Glutamatergic neuron (in vitro differentiated cells): ENCODE results near the gene PIK3CD. TPM values are rescaled to one million over a fixed set of nuclear protein-coding genes. Genes with fewer than 3 reads are reported as not detected.

Experiments used
- DNase-seq: peaks from one replicate; pipeline ENCODE4 v3.0.0; 2022
- H3K27ac Mint-ChIP-seq: one replicate; pipeline ENCODE4 v1.8.0; 2020; ENCODE audit warnings: mild to moderate bottlenecking, mixed read lengths, inconsistent platforms; ENCODE audit not compliant: unreplicated experiment
- H3K27me3 Mint-ChIP-seq: one replicate; pipeline ENCODE4 v1.8.0; 2020; ENCODE audit warnings: mild to moderate bottlenecking, moderate library complexity, mixed read lengths, inconsistent platforms; ENCODE audit not compliant: unreplicated experiment
- H3K36me3 Mint-ChIP-seq: one replicate; pipeline ENCODE4 v1.8.0; 2020; ENCODE audit warnings: mild to moderate bottlenecking, mixed read lengths, inconsistent platforms; ENCODE audit not compliant: unreplicated experiment
- H3K4me1 Mint-ChIP-seq: one replicate; pipeline ENCODE4 v1.8.0; 2020; ENCODE audit warnings: mild to moderate bottlenecking, low read depth, mixed read lengths, inconsistent platforms; ENCODE audit not compliant: unreplicated experiment
- H3K4me3 Mint-ChIP-seq: one replicate; pipeline ENCODE4 v1.8.0; 2020; ENCODE audit warnings: mild to moderate bottlenecking, mixed read lengths, inconsistent platforms; ENCODE audit not compliant: unreplicated experiment
- H3K9me3 Mint-ChIP-seq: one replicate; pipeline ENCODE4 v1.8.0; 2020; ENCODE audit warnings: mild to moderate bottlenecking, moderate library complexity, mixed read lengths, inconsistent platforms; ENCODE audit not compliant: unreplicated experiment
- total RNA-seq: library from RNA; stranded (reverse); fragmentation: NEBNext Ultra II Directional; extraction: Animal tissue kit (Norgen Biotek cat#: 25700); gene quantifications from one replicate; pipeline ENCODE4 v1.2.1, GENCODE V29; 2021; ENCODE audit not compliant: unreplicated experiment
- TF ChIP-seq, protein P1 (sequence below): fragments of 200-600 bp; sonication (generic); IDR thresholded peaks from one replicate; pipeline ENCODE4 v1.5.0; 2021; ENCODE audit not compliant: partially characterized antibody, unreplicated experiment

PIK3CD gene
- total RNA-seq, 1 donor from 2014 or later = 39.4 TPM

DNA sequence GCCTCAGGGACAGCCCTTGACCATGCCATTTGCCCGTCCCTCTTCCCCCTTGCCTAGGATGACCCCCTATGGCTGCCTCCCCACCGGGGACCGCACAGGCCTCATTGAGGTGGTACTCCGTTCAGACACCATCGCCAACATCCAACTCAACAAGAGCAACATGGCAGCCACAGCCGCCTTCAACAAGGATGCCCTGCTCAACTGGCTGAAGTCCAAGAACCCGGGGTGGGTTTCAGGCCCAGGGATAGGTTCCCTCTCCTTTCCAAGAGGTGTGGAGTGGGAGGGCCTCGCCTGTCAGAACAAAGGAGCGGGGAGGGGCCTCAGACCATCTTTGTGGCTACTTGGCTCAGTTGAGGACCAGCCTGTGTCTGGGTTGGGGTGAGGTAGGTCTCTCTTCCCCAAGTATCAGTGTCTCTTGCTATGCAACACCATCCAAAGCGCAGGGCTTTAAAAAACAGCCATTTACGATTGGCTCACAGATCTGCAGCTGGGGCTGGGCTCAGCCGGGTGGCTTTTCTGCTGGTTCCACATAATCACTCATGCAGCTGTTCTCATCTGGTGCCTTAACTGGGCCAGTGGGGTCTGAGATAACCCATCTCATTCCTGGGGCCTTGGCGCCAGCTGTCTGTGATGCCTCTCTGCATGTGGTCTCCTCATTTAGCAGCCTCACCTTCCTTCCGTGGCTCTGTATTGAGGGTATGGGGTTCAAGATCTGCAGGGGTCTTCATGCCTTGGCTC lies 71.7 kb downstream of the PIK3CD start:
- no peak overlapping the region for H3K4me3 Mint-ChIP-seq
- no peaks in the 10 kb centered on the region for H3K4me1 Mint-ChIP-seq
- H3K9me3 Mint-ChIP-seq = peaks cover 5% of the 10 kb centered on the region
- TF ChIP-seq, protein P1, sequence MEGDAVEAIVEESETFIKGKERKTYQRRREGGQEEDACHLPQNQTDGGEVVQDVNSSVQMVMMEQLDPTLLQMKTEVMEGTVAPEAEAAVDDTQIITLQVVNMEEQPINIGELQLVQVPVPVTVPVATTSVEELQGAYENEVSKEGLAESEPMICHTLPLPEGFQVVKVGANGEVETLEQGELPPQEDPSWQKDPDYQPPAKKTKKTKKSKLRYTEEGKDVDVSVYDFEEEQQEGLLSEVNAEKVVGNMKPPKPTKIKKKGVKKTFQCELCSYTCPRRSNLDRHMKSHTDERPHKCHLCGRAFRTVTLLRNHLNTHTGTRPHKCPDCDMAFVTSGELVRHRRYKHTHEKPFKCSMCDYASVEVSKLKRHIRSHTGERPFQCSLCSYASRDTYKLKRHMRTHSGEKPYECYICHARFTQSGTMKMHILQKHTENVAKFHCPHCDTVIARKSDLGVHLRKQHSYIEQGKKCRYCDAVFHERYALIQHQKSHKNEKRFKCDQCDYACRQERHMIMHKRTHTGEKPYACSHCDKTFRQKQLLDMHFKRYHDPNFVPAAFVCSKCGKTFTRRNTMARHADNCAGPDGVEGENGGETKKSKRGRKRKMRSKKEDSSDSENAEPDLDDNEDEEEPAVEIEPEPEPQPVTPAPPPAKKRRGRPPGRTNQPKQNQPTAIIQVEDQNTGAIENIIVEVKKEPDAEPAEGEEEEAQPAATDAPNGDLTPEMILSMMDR = no peak
- H3K27ac Mint-ChIP-seq = no peak overlapping the region
- H3K27me3 Mint-ChIP-seq = no peaks in the 10 kb centered on the region
- DNase-seq = no peak
- H3K36me3 Mint-ChIP-seq = peaks cover 7% of the 10 kb centered on the region

DNA sequence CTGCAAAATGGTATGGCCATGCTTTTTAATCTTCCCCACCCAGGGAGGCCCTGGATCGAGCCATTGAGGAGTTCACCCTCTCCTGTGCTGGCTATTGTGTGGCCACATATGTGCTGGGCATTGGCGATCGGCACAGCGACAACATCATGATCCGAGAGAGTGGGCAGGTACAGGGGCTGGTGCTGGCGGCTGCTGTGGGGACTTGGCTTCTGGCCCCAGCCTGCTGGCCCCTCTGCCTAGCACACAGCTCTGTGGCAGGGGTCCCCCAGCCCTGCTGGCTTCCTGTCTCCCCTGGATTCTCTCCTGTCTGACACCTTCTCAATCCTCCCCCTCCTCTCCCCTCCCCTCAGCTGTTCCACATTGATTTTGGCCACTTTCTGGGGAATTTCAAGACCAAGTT lies 72.4 kb downstream of the PIK3CD start:
- H3K27me3 Mint-ChIP-seq = no peaks in the 10 kb centered on the region
- peaks cover 5% of the 10 kb centered on the region for H3K9me3 Mint-ChIP-seq
- no peak overlapping the region for H3K27ac Mint-ChIP-seq
- H3K4me3 Mint-ChIP-seq = no peak overlapping the region
- no peak for DNase-seq
- TF ChIP-seq, protein P1 = no peak
- peaks cover 7% of the 10 kb centered on the region for H3K36me3 Mint-ChIP-seq
- H3K4me1 Mint-ChIP-seq = no peaks in the 10 kb centered on the region

DNA sequence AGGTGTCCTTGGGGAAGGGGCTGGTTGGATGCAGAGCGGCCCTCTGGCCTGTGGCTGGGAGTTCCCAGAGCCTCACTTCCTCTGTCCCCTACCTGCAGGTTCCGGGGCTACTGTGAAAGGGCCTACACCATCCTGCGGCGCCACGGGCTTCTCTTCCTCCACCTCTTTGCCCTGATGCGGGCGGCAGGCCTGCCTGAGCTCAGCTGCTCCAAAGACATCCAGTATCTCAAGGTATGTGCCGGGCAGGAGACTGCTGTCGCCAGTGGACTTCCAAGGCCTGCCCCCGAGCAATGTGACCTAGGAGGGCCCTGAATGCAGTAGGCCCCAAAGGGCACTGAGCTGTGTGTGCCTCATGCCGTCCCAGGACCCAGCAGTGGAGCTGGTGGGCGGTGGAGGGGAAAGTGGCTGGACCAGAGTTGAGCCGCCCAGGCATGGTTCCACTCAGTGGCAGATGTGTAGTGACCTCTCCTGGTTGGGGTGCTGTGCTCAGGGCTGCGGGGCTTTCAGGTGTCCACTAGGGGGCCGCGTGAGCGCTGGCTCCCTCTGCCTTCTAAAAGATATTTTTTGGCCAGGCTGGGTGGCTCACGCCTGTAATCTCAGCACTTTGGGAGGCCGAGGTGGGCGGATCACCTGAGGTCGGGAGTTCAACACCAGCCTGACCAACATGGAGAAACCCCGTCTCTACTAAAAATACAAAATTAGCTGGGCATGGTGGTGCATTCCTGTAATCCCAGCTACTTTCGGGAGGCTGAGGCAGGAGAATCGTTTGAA lies 73.4 kb downstream of the PIK3CD start:
- TF ChIP-seq, protein P1 = peak; percentile 88
- no peak overlapping the region for H3K4me3 Mint-ChIP-seq
- H3K27ac Mint-ChIP-seq = no peak overlapping the region

DNA sequence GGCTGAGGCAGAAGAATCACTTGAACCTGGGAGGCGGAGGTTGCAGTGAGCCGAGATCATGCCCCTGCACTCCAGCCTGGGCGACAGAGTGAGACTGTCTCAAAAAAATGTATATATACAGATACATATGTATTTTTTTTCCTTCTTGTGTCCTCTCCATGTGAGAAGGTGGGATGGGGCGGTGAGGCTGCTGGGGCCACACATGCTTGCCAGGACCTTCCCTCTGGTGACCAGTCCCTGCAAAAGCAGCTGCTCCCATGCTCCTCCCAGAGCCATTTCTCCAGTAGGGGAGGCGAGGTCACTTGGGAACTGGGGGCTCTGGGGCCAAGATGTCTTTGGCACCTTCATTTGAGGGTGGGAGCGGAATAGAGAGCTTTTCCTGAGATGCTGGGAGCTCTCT lies 74.9 kb downstream of the PIK3CD start:
- H3K4me1 Mint-ChIP-seq = no peaks in the 10 kb centered on the region
- no peak for DNase-seq
- TF ChIP-seq, protein P1 = no peak
- no peak overlapping the region for H3K27ac Mint-ChIP-seq
- peaks cover 5% of the 10 kb centered on the region for H3K9me3 Mint-ChIP-seq
- peaks cover 2% of the 10 kb centered on the region for H3K27me3 Mint-ChIP-seq
- H3K36me3 Mint-ChIP-seq = peaks cover 7% of the 10 kb centered on the region
- H3K4me3 Mint-ChIP-seq = no peak overlapping the region

More for the DNA sequence above, 73.4 kb downstream of the PIK3CD start:
- Mint-ChIP-seq H3K4me1 (no peaks in the 10 kb centered on the region), H3K9me3 (peaks cover 5% of the 10 kb centered on the region), H3K27me3 (no peaks in the 10 kb centered on the region), H3K36me3 (peaks cover 7% of the 10 kb centered on the region)
- DNase-seq = peak; percentile 73
